MM.1S (cell line): ENCODE results near the gene WDR1.

ENCODE experiments used
- DNase-seq: peaks from one replicate; pipeline ENCODE4 v3.0.0-alpha.2; 2015
- H2AFZ ChIP-seq: fragments of 300-600 bp; sonication (generic); 2 replicates; pipeline ENCODE4 v1.6.0; 2016; ENCODE audit warnings: antibody characterized with exemption, low read length
- H3F3A ChIP-seq: fragments of 300-600 bp; sonication (generic); 2 replicates; pipeline ENCODE4 v1.6.1; 2016; ENCODE audit warnings: mild to moderate bottlenecking, antibody characterized with exemption, low read length, moderate library complexity, mixed read lengths; ENCODE audit not compliant: insufficient read depth
- H3K27ac ChIP-seq: fragments of 300-600 bp; sonication (generic); 2 replicates; pipeline ENCODE4 v1.5.1; 2016; ENCODE audit warnings: mild to moderate bottlenecking, low read length
- H3K27me3 ChIP-seq: fragments of 300-600 bp; sonication (generic); replicated peaks from 2 replicates; pipeline ENCODE4 v1.6.0; 2016; ENCODE audit warnings: low read length; ENCODE audit not compliant: insufficient read depth
- H3K36me3 ChIP-seq: fragments of 300-600 bp; sonication (generic); replicated peaks from 2 replicates; pipeline ENCODE4 v1.6.1; 2016; ENCODE audit warnings: mild to moderate bottlenecking, low read length, mixed read lengths; ENCODE audit not compliant: insufficient read depth
- H3K4me1 ChIP-seq: fragments of 300-600 bp; sonication (generic); 2 replicates; pipeline ENCODE4 v1.6.1; 2016; ENCODE audit warnings: low read length, mixed read lengths
- H3K4me2 ChIP-seq: fragments of 300-600 bp; sonication (generic); 2 replicates; pipeline ENCODE4 v1.6.0; 2016; ENCODE audit warnings: low read depth, low read length
- H3K4me3 ChIP-seq: fragments of 300-600 bp; sonication (generic); 2 replicates; pipeline ENCODE4 v1.5.1; 2016; ENCODE audit warnings: low read length, mixed read lengths
- H3K79me2 ChIP-seq: fragments of 300-600 bp; sonication (generic); 2 replicates; pipeline ENCODE4 v1.6.1; 2016; ENCODE audit warnings: mixed run types, low read length, mixed read lengths
- H3K9ac ChIP-seq: fragments of 300-600 bp; sonication (generic); 2 replicates; pipeline ENCODE4 v1.6.1; 2016; ENCODE audit warnings: low read length, mixed read lengths
- H3K9me2 ChIP-seq: fragments of 300-600 bp; sonication (generic); replicated peaks from 2 replicates; pipeline ENCODE4 v1.6.1; 2016; ENCODE audit warnings: mild to moderate bottlenecking, low read length, mixed read lengths; ENCODE audit not compliant: insufficient read depth
- H3K9me3 ChIP-seq: fragments of 300-600 bp; sonication (generic); replicated peaks from 2 replicates; pipeline ENCODE4 v1.6.1; 2016; ENCODE audit warnings: mild to moderate bottlenecking, low read length, mixed read lengths; ENCODE audit not compliant: insufficient read depth
- H4K20me1 ChIP-seq: fragments of 300-600 bp; sonication (generic); 2 replicates; pipeline ENCODE4 v1.6.1; 2016; ENCODE audit warnings: mild to moderate bottlenecking, low read length, moderate library complexity, mixed read lengths; ENCODE audit not compliant: insufficient read depth
- CTCF ChIP-seq: fragments of 300-600 bp; sonication (generic); IDR thresholded peaks from 2 replicates; pipeline ENCODE4 v1.5.1; 2016; ENCODE audit warnings: antibody characterized with exemption, low read length, mixed read lengths
- EZH2 ChIP-seq: fragments of 300-600 bp; sonication (generic); optimal IDR thresholded peaks from 2 replicates; pipeline ENCODE3; 2017; ENCODE audit warnings: low read depth, mild to moderate bottlenecking, antibody characterized with exemption, low read length, mixed read lengths
- EZH2phosphoT487 ChIP-seq: fragments of 300-600 bp; sonication (generic); IDR thresholded peaks from 2 replicates; pipeline ENCODE4 v1.6.1; 2018; ENCODE audit warnings: antibody characterized with exemption, low read length

The WDR1 gene

GRCh38 chr4:10085386-10085785 lies 31.2 kb downstream of the WDR1 start:
- Histone ChIP-seq H2AFZ (no peak overlapping the region), H3K9me3 (no peaks in the 10 kb centered on the region), H3K9ac (no peak overlapping the region), H4K20me1 (no peaks in the 10 kb centered on the region), H3K79me2 (peaks cover 51% of the 10 kb centered on the region), H3K4me3 (no peak overlapping the region), H3K27me3 (no peaks in the 10 kb centered on the region), H3K27ac (no peak overlapping the region), H3K4me2 (no peak overlapping the region), H3F3A (no peaks in the 10 kb centered on the region), H3K9me2 (no peaks in the 10 kb centered on the region), H3K36me3 (peaks cover 36% of the 10 kb centered on the region), H3K4me1 (no peaks in the 10 kb centered on the region)
- no peak for TF ChIP-seq EZH2
- TF ChIP-seq CTCF = no peak
- no peak for TF ChIP-seq EZH2phosphoT487
- no peak for DNase-seq

GRCh38 chr4:10084651-10085358 lies 31.8 kb downstream of the WDR1 start:
- Histone ChIP-seq H4K20me1 (no peaks in the 10 kb centered on the region), H3K27ac (no peak overlapping the region), H3K79me2 (peaks cover 48% of the 10 kb centered on the region)

GRCh38 chr4:10083861-10084641 lies 32.5 kb downstream of the WDR1 start:
- Histone ChIP-seq H2AFZ (no peak overlapping the region), H3K79me2 (peaks cover 41% of the 10 kb centered on the region), H3K9me2 (no peaks in the 10 kb centered on the region), H3K4me2 (no peak overlapping the region), H4K20me1 (no peaks in the 10 kb centered on the region), H3F3A (no peaks in the 10 kb centered on the region), H3K4me1 (no peaks in the 10 kb centered on the region), H3K27me3 (no peaks in the 10 kb centered on the region), H3K9me3 (no peaks in the 10 kb centered on the region), H3K9ac (no peak overlapping the region), H3K4me3 (no peak overlapping the region), H3K27ac (no peak overlapping the region), H3K36me3 (peaks cover 30% of the 10 kb centered on the region)
- DNase-seq = no peak
- TF ChIP-seq CTCF (no peak), EZH2phosphoT487 (no peak), EZH2 (no peak)

More at GRCh38 chr4:10084651-10085358, 31.8 kb downstream of the WDR1 start:
- H3K9me2 ChIP-seq = no peaks in the 10 kb centered on the region
- no peak overlapping the region for H3K4me3 ChIP-seq
- no peak overlapping the region for H3K4me2 ChIP-seq
- no peaks in the 10 kb centered on the region for H3K9me3 ChIP-seq
- H3K9ac ChIP-seq = no peak overlapping the region
- TF ChIP-seq EZH2phosphoT487 = no peak
- no peak for TF ChIP-seq CTCF
- TF ChIP-seq EZH2 = no peak
- H3K36me3 ChIP-seq = peaks cover 36% of the 10 kb centered on the region
- no peak overlapping the region for H2AFZ ChIP-seq
- no peaks in the 10 kb centered on the region for H3F3A ChIP-seq
- no peak for DNase-seq
- H3K27me3 ChIP-seq = no peaks in the 10 kb centered on the region
- H3K4me1 ChIP-seq = no peaks in the 10 kb centered on the region
